H9 (cell line): Measurements from ENCODE around the gene CTU2. TPM values are rescaled to one million over a fixed set of nuclear protein-coding genes. Genes with fewer than 3 reads are reported as not detected.
A peak's percentile ranks its signal among the peaks of the same experiment; 100 is the strongest.
"Not testable (repeated sequence)": the region's sequence is repeated elsewhere in the genome, so short reads cannot be mapped to it uniquely, and the experiment has no call there.

Experiments used
- DNase-seq: peaks from one replicate; pipeline ENCODE4 v3.0.0-alpha.2; 2017
- H2AFZ ChIP-seq: one replicate; pipeline ENCODE4 v1.6.1; 2013; ENCODE audit warnings: mild to moderate bottlenecking, low read length, control low read depth, moderate library complexity
- H2AK5ac ChIP-seq: 2 replicates; pipeline ENCODE4 v1.6.1; 2013; ENCODE audit warnings: low read length, control low read depth, mixed read lengths; ENCODE audit not compliant: insufficient read length
- H2BK120ac ChIP-seq: one replicate; pipeline ENCODE4 v1.6.1; 2013; ENCODE audit warnings: low read depth, mild to moderate bottlenecking, low read length, control low read depth, inconsistent platforms; ENCODE audit not compliant: poor library complexity, severe bottlenecking
- H2BK12ac ChIP-seq: 2 replicates; pipeline ENCODE4 v1.6.1; 2013; ENCODE audit warnings: low read length, control low read depth, mixed read lengths, low read depth; ENCODE audit not compliant: insufficient read length
- H2BK15ac ChIP-seq: 2 replicates; pipeline ENCODE4 v1.6.1; 2013; ENCODE audit warnings: low read depth, low read length, control low read depth
- H2BK20ac ChIP-seq: one replicate; pipeline ENCODE4 v1.6.1; 2013; ENCODE audit warnings: low read depth, mild to moderate bottlenecking, low read length, control low read depth, inconsistent platforms; ENCODE audit not compliant: poor library complexity, severe bottlenecking
- H2BK5ac ChIP-seq: 2 replicates; pipeline ENCODE4 v1.6.1; 2013; ENCODE audit warnings: low read length, control low read depth, mixed read lengths; ENCODE audit not compliant: insufficient read length
- H3K14ac ChIP-seq: 2 replicates; pipeline ENCODE4 v1.6.1; 2013; ENCODE audit warnings: low read length, control low read depth; ENCODE audit not compliant: insufficient read depth
- H3K18ac ChIP-seq: 2 replicates; pipeline ENCODE4 v1.6.1; 2013; ENCODE audit warnings: low read depth, mild to moderate bottlenecking, mixed read lengths, low read length, control low read depth; ENCODE audit not compliant: insufficient read length
- H3K23ac ChIP-seq: 2 replicates; pipeline ENCODE4 v1.6.1; 2013; ENCODE audit warnings: low read length, control low read depth, mixed read lengths, low read depth; ENCODE audit not compliant: insufficient read length
- H3K23me2 ChIP-seq: 2 replicates; pipeline ENCODE4 v1.6.1; 2013; ENCODE audit warnings: low read depth, mild to moderate bottlenecking, mixed read lengths, low read length, control low read depth; ENCODE audit not compliant: insufficient read length, poor library complexity, severe bottlenecking
- H3K27ac ChIP-seq: 2 replicates; pipeline ENCODE4 v1.5.1; 2013; ENCODE audit warnings: low read length, control low read depth, mixed read lengths, low read depth; ENCODE audit not compliant: insufficient read length
- H3K27me3 ChIP-seq: 2 replicates; pipeline ENCODE4 v1.6.1; 2013; ENCODE audit warnings: low read length, control low read depth, inconsistent platforms; ENCODE audit not compliant: insufficient read depth
- H3K4ac ChIP-seq: 2 replicates; pipeline ENCODE4 v1.6.1; 2013; ENCODE audit warnings: low read depth, mild to moderate bottlenecking, control low read depth, inconsistent platforms, low read length, moderate library complexity
- H3K4me1 ChIP-seq: 2 replicates; pipeline ENCODE4 v1.6.1; 2013; ENCODE audit warnings: low read length, control low read depth, inconsistent platforms; ENCODE audit not compliant: insufficient read depth
- H3K4me2 ChIP-seq: 2 replicates; pipeline ENCODE4 v1.6.1; 2013; ENCODE audit warnings: low read length, control low read depth, mixed read lengths; ENCODE audit not compliant: insufficient read length, insufficient read depth
- H3K56ac ChIP-seq: 2 replicates; pipeline ENCODE4 v1.6.1; 2013; ENCODE audit warnings: low read depth, mild to moderate bottlenecking, mixed read lengths, low read length, control low read depth; ENCODE audit not compliant: insufficient read length
- H3K79me1 ChIP-seq: 2 replicates; pipeline ENCODE4 v1.6.1; 2013; ENCODE audit warnings: low read depth, mild to moderate bottlenecking, moderate library complexity, low read length, control low read depth, inconsistent platforms; ENCODE audit not compliant: insufficient read depth, poor library complexity, severe bottlenecking
- H3K79me2 ChIP-seq: 2 replicates; pipeline ENCODE4 v1.6.1; 2013; ENCODE audit warnings: low read length, control low read depth, inconsistent platforms; ENCODE audit not compliant: insufficient read depth
- H3K9ac ChIP-seq: 2 replicates; pipeline ENCODE4 v1.6.1; 2013; ENCODE audit warnings: low read length, control low read depth, mixed read lengths; ENCODE audit not compliant: insufficient read length; ENCODE audit errors: extremely low read depth
- H3K9me3 ChIP-seq: one replicate; pipeline ENCODE4 v1.6.1; 2013; ENCODE audit warnings: low read depth, low read length, inconsistent platforms; ENCODE audit not compliant: control insufficient read depth
- H3T11ph ChIP-seq: one replicate; pipeline ENCODE4 v1.6.1; 2013; ENCODE audit warnings: mild to moderate bottlenecking, low read length, control low read depth, inconsistent platforms
- H4K20me1 ChIP-seq: one replicate; pipeline ENCODE4 v1.6.1; 2013; ENCODE audit not compliant: control insufficient read depth, insufficient read length, insufficient read depth
- H4K5ac ChIP-seq: 2 replicates; pipeline ENCODE4 v1.6.1; 2013; ENCODE audit warnings: low read depth, mild to moderate bottlenecking, mixed read lengths, low read length, control low read depth; ENCODE audit not compliant: insufficient read length
- H4K8ac ChIP-seq: replicated peaks from 2 replicates; pipeline ENCODE4 v1.6.1; 2013; ENCODE audit warnings: low read length, control low read depth, mixed read lengths, low read depth; ENCODE audit not compliant: insufficient read length
- H4K91ac ChIP-seq: 2 replicates; pipeline ENCODE4 v1.6.1; 2013; ENCODE audit warnings: low read depth, mild to moderate bottlenecking, moderate library complexity, mixed read lengths, low read length, control low read depth; ENCODE audit not compliant: insufficient read length
- H3K27ac Mint-ChIP-seq, 3 experiments: 2 replicates in 2 of 3; 3 replicates in 1 of 3; pipeline ENCODE4 v1.8.0; 2020 to 2021; ENCODE audit warnings: mixed read lengths in 3 of 3, mild to moderate bottlenecking in 1 of 3, moderate library complexity in 1 of 3
- H3K27me3 Mint-ChIP-seq: 2 replicates; pipeline ENCODE4 v1.8.0; 2021; ENCODE audit warnings: low read depth, mild to moderate bottlenecking, moderate library complexity, mixed read lengths
- H3K36me3 Mint-ChIP-seq, 3 experiments: 2 replicates in 2 of 3; 3 replicates in 1 of 3; pipeline ENCODE4 v1.8.0; 2020 to 2021; ENCODE audit warnings: low read depth in 3 of 3, mixed read lengths in 3 of 3; ENCODE audit not compliant: insufficient read depth in 1 of 3
- H3K4me1 Mint-ChIP-seq, 2 experiments: 2 replicates each; pipeline ENCODE4 v1.8.0; 2020; ENCODE audit warnings: mixed read lengths in 2 of 2
- H3K4me3 Mint-ChIP-seq, 2 experiments: 2 replicates in 1 of 2; 3 replicates in 1 of 2; pipeline ENCODE4 v1.8.0; 2020 to 2021; ENCODE audit warnings: mild to moderate bottlenecking in 2 of 2, mixed read lengths in 2 of 2, moderate library complexity in 1 of 2
- H3K9me3 Mint-ChIP-seq, 2 experiments: 2 replicates in 1 of 2; 3 replicates in 1 of 2; pipeline ENCODE4 v1.8.0; 2020; ENCODE audit warnings: mild to moderate bottlenecking in 2 of 2, mixed read lengths in 2 of 2, moderate library complexity in 1 of 2
- WGBS: extraction: QIAGEN DNeasy Blood & Tissue Kit; methylation state at CpG from one replicate; pipeline ENCODE4 v1.1.7; 2013; ENCODE audit warnings: missing lambda C conversion rate, low lambda C conversion rate, mixed read lengths; ENCODE audit not compliant: insufficient read length; ENCODE audit errors: extremely low coverage; 5-methylcytosine and 5-hydroxymethylcytosine counted together
- total RNA-seq: library from RNA; stranded (reverse); gene quantifications from 2 replicates; pipeline ENCODE4 v1.2.1, GENCODE V29; 2021
- TF ChIP-seq, protein P1 (sequence below): fragments of 200-600 bp; sonication (generic); conservative IDR thresholded peaks from 3 replicates; pipeline ENCODE4 v1.8.0; 2021; ENCODE audit warnings: antibody characterized with exemption, mild to moderate bottlenecking

Gene CTU2
- total RNA-seq, 1 experiment from 2014 or later = 32.8 TPM

DNA sequence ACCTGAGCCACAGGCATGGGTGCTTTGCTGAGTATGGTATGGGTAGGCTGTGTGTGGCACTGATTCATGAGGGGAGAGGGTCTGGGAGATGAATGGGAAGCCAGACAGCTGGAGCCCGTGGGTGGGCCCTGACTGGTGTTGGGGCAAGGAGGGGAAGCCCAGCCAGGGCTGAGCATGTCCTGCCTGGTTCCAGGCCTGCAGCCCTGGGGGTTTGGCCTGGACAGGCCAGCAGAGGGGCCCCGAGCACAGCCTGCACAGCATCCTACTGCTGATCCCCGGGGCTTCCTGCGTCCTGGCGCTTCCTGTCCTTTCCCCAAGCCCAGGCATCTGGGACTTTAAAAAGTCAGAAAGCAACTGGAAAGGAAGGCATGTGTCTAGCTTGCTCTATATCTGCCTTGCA lies 38.8 kb upstream of the CTU2 start:
- Histone ChIP-seq H3K4me1 (no peaks in the 10 kb centered on the region), H4K8ac (no peak overlapping the region), H3K56ac (no peak overlapping the region), H2BK5ac (no peak overlapping the region), H3K18ac (no peak overlapping the region), H2BK12ac (no peak overlapping the region), H3K9ac (no peak overlapping the region), H3K4ac (no peak overlapping the region), H2BK20ac (no peak overlapping the region), H3K27ac (no peak overlapping the region), H3T11ph (no peak overlapping the region), H4K91ac (no peak overlapping the region), H4K5ac (no peak overlapping the region), H2BK15ac (no peak overlapping the region), H3K4me2 (no peak overlapping the region), H2AK5ac (no peak overlapping the region), H3K23me2 (peaks cover 5% of the 10 kb centered on the region), H2AFZ (no peak overlapping the region), H3K14ac (no peak overlapping the region; the same call in 1 of the 2 replicates), H3K79me1 (no peaks in the 10 kb centered on the region), H3K23ac (no peak overlapping the region), H3K27me3 (no peaks in the 10 kb centered on the region), H2BK120ac (no peak overlapping the region), H4K20me1 (no peaks in the 10 kb centered on the region), H3K79me2 (no peaks in the 10 kb centered on the region), H3K9me3 (no peaks in the 10 kb centered on the region)
- no CpG with 5 or more reads among the region's 5 CpGs for WGBS
- no peaks in the 10 kb centered on the region; the same call in none of the 2 replicates for H3K27me3 Mint-ChIP-seq
- TF ChIP-seq, protein P1, sequence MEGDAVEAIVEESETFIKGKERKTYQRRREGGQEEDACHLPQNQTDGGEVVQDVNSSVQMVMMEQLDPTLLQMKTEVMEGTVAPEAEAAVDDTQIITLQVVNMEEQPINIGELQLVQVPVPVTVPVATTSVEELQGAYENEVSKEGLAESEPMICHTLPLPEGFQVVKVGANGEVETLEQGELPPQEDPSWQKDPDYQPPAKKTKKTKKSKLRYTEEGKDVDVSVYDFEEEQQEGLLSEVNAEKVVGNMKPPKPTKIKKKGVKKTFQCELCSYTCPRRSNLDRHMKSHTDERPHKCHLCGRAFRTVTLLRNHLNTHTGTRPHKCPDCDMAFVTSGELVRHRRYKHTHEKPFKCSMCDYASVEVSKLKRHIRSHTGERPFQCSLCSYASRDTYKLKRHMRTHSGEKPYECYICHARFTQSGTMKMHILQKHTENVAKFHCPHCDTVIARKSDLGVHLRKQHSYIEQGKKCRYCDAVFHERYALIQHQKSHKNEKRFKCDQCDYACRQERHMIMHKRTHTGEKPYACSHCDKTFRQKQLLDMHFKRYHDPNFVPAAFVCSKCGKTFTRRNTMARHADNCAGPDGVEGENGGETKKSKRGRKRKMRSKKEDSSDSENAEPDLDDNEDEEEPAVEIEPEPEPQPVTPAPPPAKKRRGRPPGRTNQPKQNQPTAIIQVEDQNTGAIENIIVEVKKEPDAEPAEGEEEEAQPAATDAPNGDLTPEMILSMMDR = peak; percentile 28; the same call in 2 of the 3 replicates
- peaks cover 13 to 25% (median 16%) of the 10 kb centered on the region in 3 experiments for H3K36me3 Mint-ChIP-seq
- H3K9me3 Mint-ChIP-seq = peaks cover 3% of the 10 kb centered on the region in 2 experiments; a peak in 2 of 5 replicates
- H3K27ac Mint-ChIP-seq = peak overlapping the region in 2 of 3 experiments; percentile 83 to 95; a peak in 3 of 7 replicates
- peaks cover 7 to 10% of the 10 kb centered on the region in 2 experiments for H3K4me1 Mint-ChIP-seq
- no peak for DNase-seq
- H3K4me3 Mint-ChIP-seq = no peak overlapping the region

GRCh38 chr16:88669493-88669892 lies 36.8 kb upstream of the CTU2 start:
- not testable (repeated sequence) for H2BK12ac ChIP-seq, H3K9me3 ChIP-seq, H4K8ac ChIP-seq, H3K4me2 ChIP-seq, H3K23me2 ChIP-seq, H3K9me3 Mint-ChIP-seq, H3K79me2 ChIP-seq, H2BK120ac ChIP-seq, H2AK5ac ChIP-seq, H4K91ac ChIP-seq, H3K14ac ChIP-seq, H3K27ac Mint-ChIP-seq, H2BK15ac ChIP-seq, H3K56ac ChIP-seq, H2AFZ ChIP-seq, H3K18ac ChIP-seq, H4K5ac ChIP-seq, H3K27ac ChIP-seq, H3T11ph ChIP-seq, H2BK20ac ChIP-seq, H3K23ac ChIP-seq, H3K4ac ChIP-seq, H3K4me3 Mint-ChIP-seq, H2BK5ac ChIP-seq, H3K9ac ChIP-seq, H4K20me1 ChIP-seq, H3K4me1 ChIP-seq, H3K27me3 ChIP-seq, DNase-seq, H3K79me1 ChIP-seq, H3K27me3 Mint-ChIP-seq
- no CpG with 5 or more reads among the region's 8 CpGs for WGBS
- peaks cover 9 to 12% of the 10 kb centered on the region in 2 experiments for H3K4me1 Mint-ChIP-seq
- peaks cover 13 to 34% (median 16%) of the 10 kb centered on the region in 3 experiments for H3K36me3 Mint-ChIP-seq
